K562 (cell line): ENCODE results near the gene MYO16. TPM values are rescaled to one million over a fixed set of nuclear protein-coding genes. Genes with fewer than 3 reads are reported as not detected.

Experiments
- ATAC-seq: fragments of 200-7000 bp; cut with Tn5 transposase; 3 replicates; pipeline ENCODE4 v1.9.1; 2020; ENCODE audit warnings: moderate library complexity
- BruUV-seq: library from RNA; stranded (reverse); fragments of 400-500 nt; replicated peaks from 2 replicates; lab custom pipeline; 2021; lab: Mats Ljungman, UMichigan
- CTCF ChIA-PET: fragments of 300-600 bp; formaldehyde crosslinking; extraction: SDS; loops from one replicate; lab custom pipeline; 2021; ENCODE audit warnings: low intra/inter-chr PET ratio; lab: Yijun Ruan, JAX
- POLR2A ChIA-PET: fragments of 300-600, 350-650 bp; sonication (Branson Sonifier 250); formaldehyde crosslinking; extraction: SDS; loops from one replicate; lab custom pipeline; 2021; ENCODE audit warnings: antibody characterized with exemption, inconsistent platforms; lab: Yijun Ruan, JAX
- DNase-seq, 4 experiments: peaks; one replicate each; pipeline versions ENCODE4 v3.0.0 to v3.0.0-alpha.2; 2011 to 2018; ENCODE audit warnings: low spot score in 3 of 4, mixed read lengths in 3 of 4; ENCODE audit errors: extremely low read depth in 1 of 4
- FAIRE-seq: peaks from 2 replicates; lab custom pipeline; 2011; peaks lifted over from hg19 to GRCh38; lab: Jason Lieb, UNC
- H2AFZ ChIP-seq: 2 replicates; pipeline ENCODE4 v1.6.0; 2011; ENCODE audit warnings: low read depth, low read length, control low read depth, inconsistent platforms
- H3K27ac ChIP-seq: fragments of 200-600 bp; 3 replicates; pipeline ENCODE4 v1.8.0; 2011; ENCODE audit warnings: low read depth, mild to moderate bottlenecking, control low read depth, inconsistent platforms, low read length, moderate library complexity, mixed read lengths; ENCODE audit errors: extremely low read depth
- H3K27me3 ChIP-seq, 2 experiments: fragments of 300-600 bp in 1 of 2; 2 replicates in 1 of 2; 3 replicates in 1 of 2; pipeline versions ENCODE4 v1.6.0 to v1.8.0; 2011; ENCODE audit warnings: inconsistent platforms in 2 of 2, low read length in 2 of 2, mild to moderate bottlenecking in 1 of 2, mixed read lengths in 1 of 2, moderate library complexity in 1 of 2; ENCODE audit not compliant: control insufficient read depth in 2 of 2, insufficient read depth in 2 of 2
- H3K36me3 ChIP-seq: fragments of 300-600 bp; 3 replicates; pipeline ENCODE4 v1.8.0; 2011; ENCODE audit warnings: mild to moderate bottlenecking, low read length, inconsistent platforms; ENCODE audit not compliant: control insufficient read depth, insufficient read depth
- H3K4me1 ChIP-seq, 2 experiments: fragments of 200-600 bp in 1 of 2; replicated peaks in 1 of 2; 2 replicates in 1 of 2; 3 replicates in 1 of 2; pipeline versions ENCODE4 v1.5.1 to v1.8.0; 2011; ENCODE audit warnings: inconsistent platforms in 2 of 2, low read length in 2 of 2, mild to moderate bottlenecking in 1 of 2, mixed read lengths in 1 of 2, moderate library complexity in 1 of 2; ENCODE audit not compliant: control insufficient read depth in 2 of 2, insufficient read depth in 2 of 2
- H3K4me2 ChIP-seq: 2 replicates; pipeline ENCODE4 v1.6.1; 2011; ENCODE audit warnings: low read length, control low read depth, inconsistent platforms, mixed read lengths; ENCODE audit not compliant: insufficient read depth
- H3K4me3 ChIP-seq: fragments of 200-600 bp; sonication (generic), shearing (Covaris generic); 2 replicates; pipeline ENCODE4 v1.5.1; 2016; ENCODE audit warnings: control low read depth, inconsistent platforms
- H3K79me2 ChIP-seq: fragments of 200-600 bp; 3 replicates; pipeline ENCODE4 v1.8.0; 2011; ENCODE audit warnings: low read length, inconsistent platforms; ENCODE audit not compliant: control insufficient read depth, insufficient read depth
- H3K9ac ChIP-seq, 2 experiments: 2 replicates each; pipeline versions ENCODE4 v1.6.0 to v1.6.1; 2011; ENCODE audit warnings: low read depth in 2 of 2, low read length in 2 of 2, control low read depth in 1 of 2, inconsistent platforms in 1 of 2, mild to moderate bottlenecking in 1 of 2, mixed read lengths in 1 of 2; ENCODE audit not compliant: insufficient read depth in 1 of 2
- H3K9me1 ChIP-seq: one replicate; pipeline ENCODE4 v1.6.0; 2011; ENCODE audit warnings: inconsistent platforms, mild to moderate bottlenecking, low read length, moderate library complexity; ENCODE audit not compliant: control insufficient read depth, insufficient read depth
- H3K9me3 ChIP-seq: replicated peaks from 2 replicates; pipeline ENCODE4 v1.5.1; 2011; ENCODE audit warnings: low read depth, low read length, inconsistent platforms; ENCODE audit not compliant: control insufficient read depth, insufficient read depth
- H4K20me1 ChIP-seq: replicated peaks from 2 replicates; pipeline ENCODE4 v1.6.1; 2011; ENCODE audit warnings: low read length, inconsistent platforms, mixed read lengths; ENCODE audit not compliant: control insufficient read depth, insufficient read depth
- CBX3 ChIP-seq, 2 experiments: IDR thresholded peaks; 1 replicate in 1 of 2; 2 replicates in 1 of 2; pipeline ENCODE4 v1.6.1; 2012; ENCODE audit warnings: inconsistent platforms in 2 of 2, low read length in 2 of 2, borderline replicate concordance in 1 of 2, control low read depth in 1 of 2
- CBX5 ChIP-seq: IDR thresholded peaks from 2 replicates; pipeline ENCODE4 v1.6.1; 2014; ENCODE audit warnings: low read depth, borderline replicate concordance
- OTX1 ChIP-seq: fragments of 450-650 bp; formaldehyde crosslinking; IDR thresholded peaks from 2 replicates; pipeline ENCODE4 v1.4.0; 2022; ENCODE audit warnings: mild to moderate bottlenecking
- SMARCB1 ChIP-seq: IDR thresholded peaks from 2 replicates; pipeline ENCODE4 v1.6.1; 2011; ENCODE audit warnings: improper control_type of control experiment, low read depth; ENCODE audit not compliant: insufficient read length
- TRIM24 ChIP-seq, 2 experiments: fragments of 450-650 bp; IDR thresholded peaks; 2 replicates each; pipeline ENCODE4 v1.6.1; 2016
- TRIM28 ChIP-seq: fragments of 450-650 bp; IDR thresholded peaks from 2 replicates; pipeline ENCODE4 v1.6.1; 2017
- ZFP1 ChIP-seq: fragments of 450-650 bp; formaldehyde crosslinking; IDR thresholded peaks from 2 replicates; pipeline ENCODE4 v1.4.0; 2020; ENCODE audit warnings: mild to moderate bottlenecking, mixed read lengths
- ZNF217 ChIP-seq: sonication (generic); formaldehyde crosslinking; IDR thresholded peaks from 2 replicates; pipeline ENCODE4 v1.8.0; 2022; ENCODE audit warnings: mild to moderate bottlenecking, missing genetic modification reagents
- ZNF324 ChIP-seq: fragments of 250-450 bp; sonication (Bioruptor Pico); IDR thresholded peaks from 2 replicates; pipeline ENCODE4 v1.4.0; 2020; ENCODE audit warnings: mild to moderate bottlenecking
- ZNF445 ChIP-seq: fragments of 250-450 bp; sonication (Bioruptor Pico); IDR thresholded peaks from 2 replicates; pipeline ENCODE4 v1.4.0; 2020; ENCODE audit warnings: low read depth, mild to moderate bottlenecking, moderate library complexity
- in situ Hi-C: fragments of 300-500 bp; cut with MboI; formaldehyde crosslinking; loops from 4 replicates; pipeline ENCODE4 v1.15.0; 2018; ENCODE audit warnings: inconsistent platforms, mixed read lengths
- intact Hi-C: fragments of 100-400 bp; cut with micrococcal nuclease; formaldehyde crosslinking; loops from 2 replicates; pipeline ENCODE4 v1.14.2; 2022
- polyA plus RNA-seq, 8 experiments: library from polyadenylated mRNA; depleted of rRNA in 4 of 8; stranded (reverse) in 5 of 8; unstranded in 3 of 8; fragments of >200 nt; fragmentation: Nextera tagmentation in 2 of 8; fragmentation: Illumina TruSeq in 1 of 8; extraction: Ambion mirVana in 2 of 8; extraction: Trizol in 1 of 8; gene quantifications; 2 replicates each; pipeline versions ENCODE4 v1.2.1 to v1.2.3, GENCODE V29; 2011 to 2014; ENCODE audit warnings: inconsistent platforms in 1 of 8, missing spikeins in 1 of 8
- total RNA-seq, 7 experiments: library from RNA; depleted of rRNA in 6 of 7; stranded (reverse); fragments of >200 nt in 6 of 7; fragmentation: Illumina TruSeq in 2 of 7; extraction: Trizol in 2 of 7; gene quantifications; 2 replicates each; pipeline versions ENCODE4 v1.2.1 to v1.2.3, GENCODE V29; 2011 to 2021; ENCODE audit warnings: low replicate concordance in 1 of 7
- TF ChIP-seq, protein P1 (sequence below): fragments of 450-650 bp; IDR thresholded peaks from 2 replicates; pipeline ENCODE4 v1.6.1; 2018; ENCODE audit warnings: mild to moderate bottlenecking, low read depth; ENCODE audit not compliant: partially characterized antibody

The MYO16 gene
- total and polyA plus RNA-seq, 9 of the 15 experiments (the other 6 are each of a cell fraction or from before 2014, with no cell fraction given) = 4.3 to 45.7 (median 12.1) TPM

DNA sequence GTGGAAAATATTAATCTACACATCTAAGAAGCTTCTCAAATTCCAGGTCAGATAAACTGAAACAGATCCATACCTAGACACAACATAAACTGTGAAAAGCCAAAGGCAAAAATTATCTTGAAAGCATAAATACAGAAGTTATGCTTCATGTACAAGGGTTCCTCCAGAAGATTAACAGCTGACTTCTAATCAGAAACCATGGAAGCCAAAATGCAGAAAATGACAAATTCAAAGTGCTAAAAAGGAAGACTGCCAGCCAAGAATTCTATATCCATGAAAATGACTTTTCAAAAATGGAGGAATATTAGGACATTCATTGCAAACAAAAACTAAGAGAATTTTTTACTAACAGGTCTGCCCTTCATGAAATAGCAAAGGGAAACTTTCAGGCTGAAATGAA is 72.8 kb downstream of the MYO16 start:
- intact Hi-C loops = no loop called here
- no peaks in the 10 kb centered on the region for H4K20me1 ChIP-seq
- H3K9me1 ChIP-seq = no peaks in the 10 kb centered on the region
- H2AFZ ChIP-seq = no peak overlapping the region
- H3K9ac ChIP-seq = no peak overlapping the region
- no TSS peak for BruUV-seq
- no peaks in the 10 kb centered on the region for H3K79me2 ChIP-seq
- CTCF ChIA-PET = no interaction called here
- H3K4me1 ChIP-seq = no peaks in the 10 kb centered on the region
- H3K4me3 ChIP-seq = no peak overlapping the region
- H3K36me3 ChIP-seq = no peaks in the 10 kb centered on the region
- TF ChIP-seq TRIM24 (IDR thresholded peaks at IDR 0.05) (peak; percentile 46 to 52; a peak in 2 of 4 replicates), CBX5 (0 out of 2 replicates have a peak, but pooled peaks have one; percentile 51), SMARCB1 (no peak), ZNF217 (CRISPR knock-in tag) (no peak), ZNF445 (CRISPR knock-in tag) (0 out of 2 replicates have a peak, but pooled peaks have one; percentile 33), TRIM28 (peak; percentile 81; the same call in 1 of the 2 replicates), ZNF324 (CRISPR knock-in tag) (no peak), CBX3 (IDR thresholded peaks at IDR 0.05; ENCODE audit: borderline replicate concordance in 1 of 2, low read length in 2 of 2) (peak in 1 of 2 experiments; percentile 89; a peak in 2 of 3 replicates), ZFP1 (CRISPR knock-in tag) (no peak), OTX1 (CRISPR knock-in tag) (no peak)
- TF ChIP-seq, protein P1, sequence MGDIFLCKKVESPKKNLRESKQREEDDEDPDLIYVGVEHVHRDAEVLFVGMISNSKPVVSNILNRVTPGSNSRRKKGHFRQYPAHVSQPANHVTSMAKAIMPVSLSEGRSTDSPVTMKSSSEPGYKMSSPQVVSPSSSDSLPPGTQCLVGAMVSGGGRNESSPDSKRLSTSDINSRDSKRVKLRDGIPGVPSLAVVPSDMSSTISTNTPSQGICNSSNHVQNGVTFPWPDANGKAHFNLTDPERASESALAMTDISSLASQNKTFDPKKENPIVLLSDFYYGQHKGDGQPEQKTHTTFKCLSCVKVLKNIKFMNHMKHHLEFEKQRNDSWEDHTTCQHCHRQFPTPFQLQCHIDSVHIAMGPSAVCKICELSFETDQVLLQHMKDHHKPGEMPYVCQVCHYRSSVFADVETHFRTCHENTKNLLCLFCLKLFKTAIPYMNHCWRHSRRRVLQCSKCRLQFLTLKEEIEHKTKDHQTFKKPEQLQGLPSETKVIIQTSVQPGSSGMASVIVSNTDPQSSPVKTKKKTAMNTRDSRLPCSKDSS = peak; percentile 27
- TF ChIP-seq, all 486 proteins: peak for 6
- no peak for ATAC-seq
- H3K27ac ChIP-seq = no peak overlapping the region
- in situ Hi-C loops = no loop called here
- no peaks in the 10 kb centered on the region for H3K27me3 ChIP-seq
- no peak for FAIRE-seq
- POLR2A ChIA-PET = no interaction called here
- no peak overlapping the region for H3K4me2 ChIP-seq
- H3K9me3 ChIP-seq = peaks cover 4% of the 10 kb centered on the region; the same call in 1 of the 2 replicates
- DNase-seq = no peak
